Measurements from ENCODE around the gene FYCO1. TPM values are rescaled to one million over a fixed set of nuclear protein-coding genes. Genes with fewer than 3 reads are reported as not detected.

FYCO1 gene
- total RNA-seq, 1 donor from 2014 or later: 29.3 TPM

- DNase-seq (ENCODE audit: extremely low read depth, low read depth, low spot score): no peak
These were observed 9.9 kb downstream of the FYCO1 start for GRCh38 chr3:45985532-45986302.

- no peak for DNase-seq (ENCODE audit: extremely low read depth, low read depth, low spot score)
These were observed 11.0 kb downstream of the FYCO1 start for GRCh38 chr3:45984331-45985312.

GRCh38 chr3:45983770-45984169 lies 11.9 kb downstream of the FYCO1 start:
- no peak for DNase-seq (ENCODE audit: extremely low read depth, low read depth, low spot score)

GRCh38 chr3:45981346-45982074 lies 14.1 kb downstream of the FYCO1 start:
- no peak for DNase-seq (ENCODE audit: extremely low read depth, low read depth, low spot score)

DNA sequence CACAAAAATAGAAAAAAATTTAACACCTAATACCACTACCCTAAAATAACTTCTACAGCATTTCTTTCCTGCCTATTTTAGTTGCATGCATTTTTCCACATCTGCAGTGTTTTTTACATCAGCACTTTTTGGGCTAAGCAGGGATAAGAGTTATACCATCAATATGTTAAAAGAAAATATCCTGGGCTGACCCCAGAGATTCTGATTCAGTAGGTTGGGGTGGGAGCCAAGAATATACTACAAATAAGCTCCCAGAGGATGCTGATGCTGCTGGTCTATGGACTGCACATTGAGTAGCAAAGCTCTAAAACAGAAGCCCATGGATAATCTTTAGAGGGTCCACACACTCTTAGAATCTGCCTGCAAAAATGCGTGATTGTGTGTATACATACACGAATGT lies 14.8 kb downstream of the FYCO1 start:
- no peak for DNase-seq (ENCODE audit: extremely low read depth, low read depth, low spot score)

- no peak for DNase-seq (ENCODE audit: extremely low read depth, low read depth, low spot score)
These were observed 15.3 kb downstream of the FYCO1 start for GRCh38 chr3:45980229-45980813.

DNA sequence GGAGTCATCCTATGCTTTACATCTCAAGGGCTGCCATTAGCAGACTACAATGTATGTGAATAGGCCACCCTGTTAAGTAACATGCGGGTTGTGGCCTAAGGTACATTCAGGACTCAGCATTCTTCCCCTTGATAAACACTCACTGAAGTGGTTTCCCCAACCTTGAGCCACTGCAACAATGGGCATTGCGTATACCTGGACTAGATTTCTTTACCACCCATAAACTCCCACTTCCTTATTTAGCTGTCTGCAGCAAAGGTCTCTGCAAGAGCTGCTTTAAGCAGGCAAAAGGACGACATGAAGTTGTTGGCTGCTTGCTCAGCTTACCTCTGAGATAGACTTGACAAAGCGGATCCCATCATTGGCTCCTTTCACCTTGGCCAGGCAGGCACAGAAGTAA lies 16.2 kb downstream of the FYCO1 start:
- DNase-seq (ENCODE audit: extremely low read depth, low read depth, low spot score): no peak

GRCh38 chr3:45978006-45978761 lies 17.4 kb downstream of the FYCO1 start:
- DNase-seq (ENCODE audit: extremely low read depth, low read depth, low spot score): no peak

DNA sequence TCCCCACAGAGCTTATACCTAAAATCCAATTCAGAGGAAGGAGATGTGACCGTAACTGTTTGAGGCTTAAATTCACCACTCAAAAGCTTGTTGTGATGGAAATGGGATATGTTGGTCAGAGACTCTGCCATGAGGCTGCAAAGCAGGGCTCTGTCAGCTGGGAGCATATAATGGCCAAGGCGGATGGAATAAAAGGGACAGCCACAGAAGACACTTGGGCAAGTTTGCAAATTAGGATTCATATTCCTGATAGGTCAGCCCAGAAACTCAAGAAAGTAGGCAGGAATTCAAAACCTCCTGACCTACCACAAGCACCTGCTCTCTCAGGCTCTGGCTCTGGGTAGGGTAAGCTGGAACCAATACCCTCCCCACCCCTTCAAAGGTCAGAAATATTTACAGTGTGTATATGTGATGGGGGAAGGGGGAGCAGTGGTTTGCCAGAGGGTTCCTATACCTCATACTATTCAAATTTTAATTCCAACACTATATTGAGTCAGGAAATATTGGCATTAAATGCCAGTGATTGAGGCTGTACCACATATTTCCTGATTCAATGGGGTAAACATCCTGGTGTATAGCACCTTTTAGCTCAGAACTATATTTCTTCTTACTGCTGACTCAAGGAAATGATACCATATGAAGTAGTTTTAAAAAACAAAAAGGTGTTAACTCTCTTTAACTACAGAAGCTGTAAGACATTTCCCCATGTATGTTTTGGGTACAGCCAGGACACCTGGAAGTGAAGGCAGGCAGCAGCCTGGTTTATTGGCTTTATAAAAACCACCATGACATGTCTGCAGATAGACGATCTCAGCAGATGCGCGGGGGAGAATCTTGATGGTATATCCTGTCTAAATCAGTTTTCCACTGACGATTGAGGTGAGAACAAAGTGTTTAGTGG lies 19.2 kb downstream of the FYCO1 start:
- DNase-seq (ENCODE audit: extremely low read depth, low read depth, low spot score): no peak

GRCh38 chr3:45975686-45976085 lies 19.9 kb downstream of the FYCO1 start:
- DNase-seq (ENCODE audit: extremely low read depth, low read depth, low spot score): no peak

DNA sequence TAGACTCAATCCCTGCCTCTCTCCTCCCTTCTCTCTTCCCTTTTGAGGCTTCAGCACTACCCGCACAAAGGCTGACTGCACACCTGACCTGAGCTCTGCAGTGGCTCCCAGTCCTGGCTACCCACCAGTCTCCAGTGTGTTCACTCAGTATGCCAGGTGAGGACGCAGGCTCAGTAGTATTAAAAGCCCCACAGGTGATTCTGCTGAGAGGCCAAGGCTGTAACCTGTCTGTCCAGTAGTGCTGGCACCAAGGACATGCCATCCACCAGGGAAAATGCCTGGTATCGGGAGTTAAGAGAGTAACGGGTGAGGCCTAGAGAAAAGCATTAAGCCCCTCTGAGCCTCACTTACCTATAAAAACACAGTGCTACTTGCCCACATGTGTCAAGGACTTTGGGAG lies 20.9 kb downstream of the FYCO1 start:
- no peak for DNase-seq (ENCODE audit: extremely low read depth, low read depth, low spot score)

DNA sequence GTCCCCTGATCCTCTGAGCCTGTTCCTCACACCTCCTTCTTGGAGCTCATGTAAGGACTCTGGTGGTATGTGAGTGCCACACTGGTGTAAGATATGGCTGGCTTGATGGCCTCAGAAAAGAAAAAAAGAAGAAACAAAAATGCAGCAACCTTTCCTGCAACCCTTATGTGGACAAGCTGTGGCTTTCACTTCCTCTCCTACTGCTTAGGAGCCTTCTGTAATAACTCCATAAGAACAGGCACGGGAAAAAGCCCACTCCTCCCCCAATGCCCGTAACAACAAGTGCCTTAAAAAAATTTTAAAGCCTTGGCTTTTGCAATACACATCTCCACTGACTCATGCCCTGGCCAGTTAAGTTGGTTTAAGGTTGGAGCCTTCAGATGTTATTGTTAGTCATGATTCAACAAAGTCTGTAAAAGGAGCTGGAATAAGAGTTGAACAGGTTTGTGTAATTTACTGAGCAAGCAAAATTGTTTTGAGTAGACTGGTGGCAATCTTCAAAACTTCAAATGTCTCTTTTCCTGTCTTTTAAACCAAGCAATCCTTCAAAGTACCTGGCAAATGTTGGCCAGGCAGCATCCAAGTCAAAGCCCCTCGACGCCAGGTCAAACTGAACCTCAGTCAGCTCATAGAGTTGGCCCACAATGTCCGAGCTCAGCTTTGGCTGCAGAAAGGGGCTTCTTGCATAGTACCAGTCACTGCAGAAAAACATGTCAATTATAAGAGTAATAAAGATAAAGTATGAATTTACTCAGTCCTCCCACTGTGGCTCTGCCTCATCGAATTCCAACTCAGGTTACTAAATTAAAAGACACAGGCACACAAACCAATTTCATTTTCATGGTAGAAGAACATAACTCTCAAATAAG lies 22.9 kb downstream of the FYCO1 start:
- no peak for DNase-seq (ENCODE audit: extremely low read depth, low read depth, low spot score)

GRCh38 chr3:45969953-45970352 lies 25.7 kb downstream of the FYCO1 start:
- no peak for DNase-seq (ENCODE audit: extremely low read depth, low read depth, low spot score)

- no peak for DNase-seq (ENCODE audit: extremely low read depth, low read depth, low spot score)
These were observed 26.5 kb downstream of the FYCO1 start for GRCh38 chr3:45969116-45969515.

DNA sequence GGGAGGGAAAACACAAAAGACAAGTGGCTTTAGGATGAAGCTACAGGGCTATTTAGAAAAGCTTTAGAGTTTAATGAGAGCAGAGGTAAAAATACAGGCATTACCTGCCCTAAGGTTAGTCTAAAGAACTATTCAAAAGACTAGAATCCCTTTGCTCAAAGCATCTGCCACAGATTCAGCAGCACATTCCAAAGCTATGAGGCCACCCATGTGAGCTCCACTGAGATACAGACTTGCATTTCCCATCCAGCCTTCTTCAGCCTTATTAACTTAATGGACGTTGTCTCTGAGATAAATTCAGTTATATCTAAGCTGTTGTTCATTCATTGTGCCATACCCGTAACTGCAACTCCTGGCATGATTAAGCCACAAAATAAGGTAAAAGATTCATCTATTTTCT lies 26.9 kb downstream of the FYCO1 start:
- DNase-seq (ENCODE audit: extremely low read depth, low read depth, low spot score): no peak

GRCh38 chr3:45968149-45968548 lies 27.5 kb downstream of the FYCO1 start:
- DNase-seq (ENCODE audit: extremely low read depth, low read depth, low spot score): no peak

DNA sequence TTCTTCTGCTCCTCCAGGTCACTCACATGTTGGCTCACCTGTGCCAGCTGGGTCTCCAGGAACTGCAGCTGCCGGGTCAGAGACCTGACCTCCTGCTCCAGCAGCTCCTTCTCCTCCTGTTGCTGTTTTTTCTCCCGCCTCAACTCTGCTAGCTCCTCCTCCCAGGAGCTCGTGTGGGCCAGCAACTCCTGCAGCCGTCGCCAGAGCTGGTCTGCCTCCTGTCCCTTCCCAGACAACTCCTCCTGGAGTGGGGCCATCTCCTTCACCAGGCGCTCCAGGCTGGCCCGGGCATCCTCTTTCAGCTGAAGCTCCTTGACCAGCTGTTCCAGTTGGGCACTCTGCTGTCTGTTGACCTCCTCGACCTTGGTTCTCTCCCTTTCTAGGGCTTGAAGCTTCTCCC lies 27.9 kb downstream of the FYCO1 start:
- DNase-seq (ENCODE audit: extremely low read depth, low read depth, low spot score): no peak

Measured in glomerular endothelial cell (primary cell).